ENCODE results near the gene TRPV2. TPM values are rescaled to one million over a fixed set of nuclear protein-coding genes. Genes with fewer than 3 reads are reported as not detected.

The TRPV2 gene
- total and polyA plus RNA-seq, 9 of the 15 experiments (the other 6 are each of a cell fraction or from before 2014, with no cell fraction given): 10.0 to 97.5 (median 30.3) TPM

DNA sequence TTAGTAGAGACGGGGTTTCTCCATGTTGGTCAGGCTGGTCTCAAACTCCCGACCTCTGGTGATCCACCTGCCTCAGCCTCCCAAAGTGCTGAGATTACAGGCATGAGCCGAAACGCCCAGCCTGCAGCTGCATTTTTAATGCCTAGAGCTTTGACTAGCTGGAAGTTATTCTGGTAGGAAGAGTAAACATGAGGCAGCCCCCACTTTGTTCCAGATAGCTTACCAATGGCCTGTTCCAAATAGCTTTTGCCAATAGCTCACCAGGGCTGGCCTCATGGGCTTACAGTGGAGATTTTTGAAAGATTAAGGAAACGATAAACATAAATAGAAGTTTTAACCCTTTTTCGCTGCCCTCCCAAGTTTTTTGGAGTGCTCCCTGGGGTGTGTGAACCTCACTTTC, 9.8 kb downstream of the TRPV2 start:
- POLR2A ChIA-PET: interaction anchor here (0.6 to 0.8 kb wide), 2 partner anchors 10 to 44 kb away, joined by 3 read pairs; partner anchors contain the start of genes TRPV2 and UBB
- no peak for DNase-seq (ENCODE audit: extremely low read depth in 1 of 4, low spot score in 3 of 4)
- no peak overlapping the region for H3K4me2 ChIP-seq (ENCODE audit: insufficient read depth, low read length)
- FAIRE-seq: no peak
- H3K79me2 ChIP-seq (ENCODE audit: control insufficient read depth, insufficient read depth, low read length): peaks cover 8% of the 10 kb centered on the region; the same call in 1 of the 3 replicates
- BruUV-seq (replicated peaks): no TSS peak
- CTCF ChIA-PET (ENCODE audit: low intra/inter-chr PET ratio): no interaction called here
- H3K27ac ChIP-seq (ENCODE audit: extremely low read depth, low read depth, low read length): no peak overlapping the region
- no peaks in the 10 kb centered on the region for H4K20me1 ChIP-seq (replicated peaks; ENCODE audit: control insufficient read depth, insufficient read depth, low read length)
- intact Hi-C loops (cut with micrococcal nuclease): no loop called here
- 50% methylated on average over 5 of the region's 6 CpGs for WGBS (ENCODE audit: insufficient coverage, low coverage, missing lambda C conversion rate)
- no peak overlapping the region for H3K9ac ChIP-seq (ENCODE audit: insufficient read depth in 1 of 2, low read depth in 2 of 2, low read length in 2 of 2)
- H2AFZ ChIP-seq (ENCODE audit: low read depth, low read length): no peak overlapping the region
- ATAC-seq: no peak
- H3K4me1 ChIP-seq (replicated peaks in 1 of 2; ENCODE audit: control insufficient read depth in 2 of 2, insufficient read depth in 2 of 2, low read length in 2 of 2): peaks cover 4 to 11% of the 10 kb centered on the region in 2 experiments
- no peaks in the 10 kb centered on the region for H3K9me3 ChIP-seq (replicated peaks; ENCODE audit: control insufficient read depth, insufficient read depth, low read depth, low read length)
- no peak overlapping the region for H3K4me3 ChIP-seq
- in situ Hi-C loops (cut with MboI): no loop called here
- TF ChIP-seq ZKSCAN8 (CRISPR knock-in tag; IDR thresholded peaks at IDR 0.05) (no peak), MCM2 (IDR thresholded peaks at IDR 0.05; ENCODE audit: low read depth) (no peak), MYNN (IDR thresholded peaks at IDR 0.05) (no peak), MYNN (CRISPR knock-in tag; IDR thresholded peaks at IDR 0.05) (no peak)
- H3K27me3 ChIP-seq (ENCODE audit: control insufficient read depth in 2 of 2, insufficient read depth in 2 of 2, low read length in 2 of 2): no peaks in the 10 kb centered on the region
- H3K36me3 ChIP-seq (ENCODE audit: control insufficient read depth, insufficient read depth, low read length): peaks cover 67% of the 10 kb centered on the region; the same call in 2 of the 3 replicates
- no peaks in the 10 kb centered on the region for H3K9me1 ChIP-seq (ENCODE audit: control insufficient read depth, insufficient read depth, low read length)

- H3K27ac ChIP-seq (ENCODE audit: extremely low read depth, low read depth, low read length): no peak overlapping the region
- ChIA-PET CTCF (ENCODE audit: low intra/inter-chr PET ratio) (no interaction called here), POLR2A (interaction anchor here (1.0 to 2.3 kb wide), 2 partner anchors 11 to 13 kb away, joined by 5 to 26 read pairs; no protein-coding TSS in a partner anchor)
- no peak overlapping the region for H3K4me2 ChIP-seq (ENCODE audit: insufficient read depth, low read length)
- H3K27me3 ChIP-seq (ENCODE audit: control insufficient read depth in 2 of 2, insufficient read depth in 2 of 2, low read length in 2 of 2): no peaks in the 10 kb centered on the region
- DNase-seq (ENCODE audit: extremely low read depth in 1 of 4, low spot score in 3 of 4) (peak in 1 of 4 experiments; percentile 0), FAIRE-seq (no peak), ATAC-seq (no peak)
- no peak overlapping the region for H2AFZ ChIP-seq (ENCODE audit: low read depth, low read length)
- WGBS (ENCODE audit: insufficient coverage, low coverage, missing lambda C conversion rate): 88% methylated on average over 10 of the region's 20 CpGs
- no TSS peak for BruUV-seq (replicated peaks)
- peaks cover 59% of the 10 kb centered on the region; the same call in 2 of the 3 replicates for H3K36me3 ChIP-seq (ENCODE audit: control insufficient read depth, insufficient read depth, low read length)
- intact Hi-C loops (cut with micrococcal nuclease): no loop called here
- no peak for TF ChIP-seq ZNF280A (IDR thresholded peaks at IDR 0.05; ENCODE audit: low read depth, partially characterized antibody)
- peak; percentile 50 for TF ChIP-seq RBFOX2 (IDR thresholded peaks at IDR 0.05; ENCODE audit: low read depth, low read length)
- 0 out of 2 replicates have a peak, but pooled peaks have one; percentile 28 for TF ChIP-seq POLR2G (IDR thresholded peaks at IDR 0.05; ENCODE audit: low read depth, low read length)
- no peak overlapping the region for H3K4me3 ChIP-seq
- no peaks in the 10 kb centered on the region for H3K9me1 ChIP-seq (ENCODE audit: control insufficient read depth, insufficient read depth, low read length)
- H4K20me1 ChIP-seq (replicated peaks; ENCODE audit: control insufficient read depth, insufficient read depth, low read length): no peaks in the 10 kb centered on the region
- H3K9me3 ChIP-seq (replicated peaks; ENCODE audit: control insufficient read depth, insufficient read depth, low read depth, low read length): no peaks in the 10 kb centered on the region
- H3K9ac ChIP-seq (ENCODE audit: insufficient read depth in 1 of 2, low read depth in 2 of 2, low read length in 2 of 2): no peak overlapping the region; a peak in 1 of 4 replicates
- in situ Hi-C loops (cut with MboI): no loop called here
- H3K4me1 ChIP-seq (replicated peaks in 1 of 2; ENCODE audit: control insufficient read depth in 2 of 2, insufficient read depth in 2 of 2, low read length in 2 of 2): peaks cover 3% of the 10 kb centered on the region in 2 experiments; a peak in 3 of 5 replicates
- no peaks in the 10 kb centered on the region; the same call in 2 of the 3 replicates for H3K79me2 ChIP-seq (ENCODE audit: control insufficient read depth, insufficient read depth, low read length)
These were observed 10.6 kb downstream of the TRPV2 start for GRCh38 chr17:16425698-16426659.
